Activated CD8-positive, alpha-beta memory T cell treated with anti-CD3 and anti-CD28 coated beads, Interleukin-2, amount 50 U/mL, for 24 hours (primary cell): ENCODE measurements around the gene ZNF740.
"Not testable (repeated sequence)": the region's sequence is repeated elsewhere in the genome, so short reads cannot be mapped to it uniquely, and the experiment has no call there.

Experiments used
- DNase-seq: peaks from one replicate; pipeline ENCODE4 v3.0.0-alpha.2; 2020; ENCODE audit errors: extremely low read depth

The ZNF740 gene

GRCh38 chr12:53194973-53195372, 14.5 kb downstream of the ZNF740 start:
- DNase-seq, result no peak

GRCh38 chr12:53195516-53196420, 15.2 kb downstream of the ZNF740 start:
- no peak for DNase-seq

DNA sequence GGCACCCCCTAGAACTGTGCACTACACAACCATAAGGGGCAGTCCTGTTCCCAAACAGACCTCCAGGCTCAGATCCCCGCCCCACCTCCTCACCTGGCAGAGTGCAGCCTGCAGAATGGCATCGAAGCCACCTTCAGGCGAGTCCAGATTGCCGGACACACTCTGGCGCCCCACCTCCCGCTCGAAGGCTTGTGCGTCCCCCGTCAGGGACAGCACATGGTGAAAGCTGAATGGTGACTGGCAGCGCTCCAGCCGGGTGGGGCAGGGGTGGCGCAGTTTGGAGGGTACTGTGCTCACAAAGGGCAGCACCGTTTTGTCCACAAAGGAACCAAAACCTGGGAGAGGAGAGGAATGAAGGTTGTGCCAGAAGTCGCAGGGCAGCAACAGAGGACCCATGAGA, 16.0 kb downstream of the ZNF740 start:
- DNase-seq, result no peak

DNA sequence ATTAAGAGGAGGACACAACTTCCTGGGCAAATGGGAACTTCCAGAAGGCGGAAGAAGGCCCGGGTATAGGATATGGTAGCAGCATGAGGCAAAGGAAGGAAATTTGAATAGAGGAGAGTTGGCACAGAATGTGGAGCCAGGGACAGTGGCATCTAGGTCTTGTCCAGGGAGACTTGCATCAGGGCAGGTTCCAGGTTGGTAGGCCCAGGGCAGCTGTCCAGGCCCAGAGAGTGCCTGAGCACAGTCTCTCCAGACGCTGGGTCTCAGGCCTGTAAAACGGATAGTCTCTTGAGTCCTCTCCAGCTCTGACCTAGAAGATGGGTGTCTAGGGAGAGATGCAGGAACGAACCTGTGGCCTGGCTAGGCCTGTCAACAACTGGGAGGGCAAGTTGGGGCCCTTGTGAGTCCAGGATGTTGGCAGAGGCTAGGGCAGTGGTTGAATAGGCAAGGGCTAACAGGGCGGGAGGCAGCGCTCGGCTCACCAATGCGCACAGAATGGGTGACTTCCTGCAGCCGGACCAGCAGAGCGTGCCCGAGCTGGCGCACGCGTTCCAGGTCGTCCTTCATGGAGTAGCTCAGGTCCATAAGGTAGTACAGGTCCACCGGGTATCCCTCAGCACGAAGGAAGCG, 16.6 kb downstream of the ZNF740 start:
- no peak for DNase-seq

DNA sequence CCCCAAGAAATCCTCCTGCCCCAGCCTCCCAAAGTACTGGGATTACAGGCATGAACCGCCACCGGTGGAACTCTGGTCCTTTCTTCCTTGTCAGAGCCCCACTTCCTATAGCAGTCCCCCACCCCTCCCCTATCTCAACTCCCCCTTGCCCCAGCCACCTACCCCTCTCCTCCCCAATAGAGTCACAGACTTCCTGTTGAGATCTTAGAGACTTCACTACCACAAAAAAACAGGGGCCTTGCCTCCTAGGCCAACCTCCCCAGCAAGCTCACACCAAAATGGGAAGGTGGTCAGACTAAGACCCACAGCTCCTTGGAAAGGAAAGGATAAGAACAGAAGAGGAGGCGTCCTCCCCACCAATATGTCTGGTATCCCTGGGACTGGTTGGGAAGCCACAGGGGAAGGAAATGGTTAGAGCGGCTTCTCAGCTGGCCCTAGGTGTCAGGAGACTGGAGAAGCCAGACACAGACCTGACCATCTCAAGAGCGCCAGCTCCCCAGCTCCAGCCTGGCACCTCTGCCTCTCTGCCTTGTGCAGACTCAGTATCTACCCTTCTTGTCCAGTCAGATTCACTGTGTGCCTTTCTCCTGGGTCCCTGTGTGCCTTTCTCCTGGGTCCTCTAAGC, 18.1 kb downstream of the ZNF740 start:
- DNase-seq, result no peak

GRCh38 chr12:53199700-53200099, 19.2 kb downstream of the ZNF740 start:
- DNase-seq, result no peak

DNA sequence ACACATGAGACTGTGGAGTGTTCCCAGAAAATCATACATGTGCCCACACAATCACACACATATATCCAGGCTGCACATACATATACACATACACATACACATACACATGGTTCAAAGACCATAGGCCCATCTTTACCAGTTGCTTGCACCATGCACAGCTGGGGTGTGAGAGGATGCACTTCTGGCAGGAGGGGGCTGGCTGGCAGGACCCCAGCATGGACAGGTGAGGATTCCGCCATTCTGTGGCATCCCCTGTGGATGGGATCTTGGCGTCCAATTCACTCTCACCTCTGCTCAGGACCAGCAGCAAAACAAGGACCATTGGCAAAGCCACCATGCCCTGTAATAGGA, 19.6 kb downstream of the ZNF740 start:
- no peak for DNase-seq

GRCh38 chr12:53200458-53201176, 20.1 kb downstream of the ZNF740 start:
- DNase-seq, result no peak

GRCh38 chr12:53201177-53201541, 20.6 kb downstream of the ZNF740 start:
- DNase-seq, result no peak

GRCh38 chr12:53201639-53202038, 21.1 kb downstream of the ZNF740 start:
- no peak for DNase-seq

GRCh38 chr12:53202316-53202715, 21.8 kb downstream of the ZNF740 start:
- not testable (repeated sequence) for DNase-seq

DNA sequence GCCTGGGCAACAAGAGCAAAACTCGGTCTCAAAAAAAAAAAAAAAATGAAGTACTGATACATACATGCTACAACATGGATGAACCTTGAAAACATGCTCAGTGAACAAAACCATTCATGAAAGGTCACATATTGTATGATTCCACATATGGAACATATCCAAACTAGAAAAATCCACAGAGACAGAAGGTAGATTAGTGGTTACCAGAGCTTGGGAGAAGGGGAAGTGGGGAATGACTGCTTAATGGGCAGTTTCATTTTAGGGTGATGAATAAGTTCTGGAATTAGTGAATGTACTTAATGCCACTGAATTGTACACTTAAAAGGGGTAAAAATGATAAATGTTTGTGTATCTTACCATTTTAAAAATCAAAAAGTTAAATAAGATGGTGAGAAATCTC, 23.8 kb downstream of the ZNF740 start:
- DNase-seq, result no peak

- no peak for DNase-seq
Observed at GRCh38 chr12:53205747-53206419, 25.4 kb downstream of the ZNF740 start.

DNA sequence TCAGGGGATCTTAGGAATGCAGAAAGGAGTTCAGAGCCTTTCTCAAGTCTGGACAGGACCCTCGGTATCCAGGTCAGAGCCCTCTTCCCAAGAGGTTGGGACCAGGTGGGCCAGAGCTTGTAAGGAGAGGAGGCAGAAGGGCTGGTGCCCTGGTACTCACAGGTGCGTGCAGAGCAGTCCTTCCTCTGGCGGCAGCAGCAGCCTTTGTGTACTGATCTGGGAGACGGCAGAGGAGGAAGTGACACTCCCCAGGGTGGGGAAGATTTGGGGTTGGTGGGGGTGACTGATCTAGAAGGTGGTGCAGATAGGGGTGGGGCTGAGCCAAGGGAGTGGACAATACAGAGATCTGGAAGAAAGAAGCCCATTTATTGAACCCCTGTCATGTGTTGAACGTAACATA, 26.5 kb downstream of the ZNF740 start, which contains the start of gene ITGB7:
Gene ITGB7, minus strand, starts transcription at position 210 of the 400 bp plus-strand sequence. CDS start 6,808 bp downstream, outside the sequence.
- DNase-seq, result no peak

- no peak for DNase-seq
Observed at GRCh38 chr12:53208435-53208834, 27.9 kb downstream of the ZNF740 start.

DNA sequence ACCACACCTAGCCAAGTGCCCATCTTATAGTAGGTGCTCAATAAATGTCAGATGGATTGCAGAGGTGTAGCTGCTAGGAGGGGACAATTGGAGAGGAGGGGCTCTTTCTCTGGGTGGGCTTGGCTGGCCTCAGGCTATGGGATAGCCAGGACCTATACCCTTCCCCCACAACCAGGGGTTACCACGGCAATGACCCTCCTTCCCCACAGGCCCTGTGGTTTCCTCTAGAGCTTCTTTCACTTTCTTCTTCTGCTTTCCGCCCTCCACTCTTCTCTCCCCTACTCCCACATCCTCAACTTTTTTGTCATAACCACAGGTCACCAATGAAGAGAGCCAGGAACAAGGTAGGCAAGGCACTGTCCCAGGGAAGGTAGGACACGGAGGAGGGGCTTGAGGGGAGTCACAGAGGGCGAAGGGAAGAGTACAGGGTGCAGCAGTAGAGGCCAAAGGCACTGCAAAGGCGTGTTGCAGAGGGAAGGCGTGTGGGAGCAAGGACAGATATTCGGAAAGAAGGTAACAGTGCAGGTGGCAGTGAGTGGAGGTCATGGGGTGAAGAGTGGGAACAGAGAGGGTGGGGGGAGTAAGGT, 28.4 kb downstream of the ZNF740 start:
- no peak for DNase-seq

- no peak for DNase-seq
Observed at GRCh38 chr12:53210843-53211242, 30.3 kb downstream of the ZNF740 start.

- DNase-seq, result no peak
Observed at GRCh38 chr12:53211476-53212381, 31.2 kb downstream of the ZNF740 start.

- DNase-seq, result no peak
Observed at GRCh38 chr12:53212931-53213330, 32.4 kb downstream of the ZNF740 start.

DNA sequence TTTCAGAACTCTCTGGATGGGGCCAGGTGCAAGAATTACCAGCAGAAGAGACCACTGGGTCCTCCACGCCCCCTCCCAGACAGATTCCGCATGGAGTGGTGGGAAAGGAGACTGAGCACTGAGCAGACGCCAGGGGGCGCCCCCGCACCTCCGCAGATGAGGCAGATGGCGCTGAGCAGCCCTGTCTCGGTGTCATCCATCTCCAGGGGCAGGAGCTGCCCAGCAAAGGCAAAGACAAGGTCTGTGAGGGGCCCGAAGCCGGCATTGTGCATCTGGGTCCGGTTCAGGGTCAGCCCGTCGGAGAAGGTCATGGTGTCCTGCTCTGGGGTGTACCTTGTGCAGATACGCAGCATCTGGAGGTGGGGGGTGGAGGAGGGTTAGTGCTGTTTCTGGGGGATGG, 32.8 kb downstream of the ZNF740 start:
- no peak for DNase-seq
